OCI-LY7 (cell line): ENCODE results near the gene TOR1A. TPM values are rescaled to one million over a fixed set of nuclear protein-coding genes. Genes with fewer than 3 reads are reported as not detected.

ENCODE experiments used
- BruUV-seq: library from RNA; stranded (reverse); fragments of 400-500 nt; replicated peaks from 2 replicates; lab custom pipeline; 2021; lab: Mats Ljungman, UMichigan
- CTCF ChIA-PET: fragments of 300-600 bp; sonication (Branson Sonifier 250); formaldehyde crosslinking; loops from one replicate; lab custom pipeline; 2022; ENCODE audit warnings: antibody characterized with exemption; ENCODE audit not compliant: unreplicated experiment; lab: Charles Lee
- POLR2A ChIA-PET: fragments of 300-600 bp; sonication (Branson Sonifier 250); formaldehyde crosslinking; loops from one replicate; lab custom pipeline; 2022; ENCODE audit warnings: antibody characterized with exemption; lab: Charles Lee
- DNase-seq: peaks from one replicate; pipeline ENCODE4 v3.0.0-alpha.2; 2015; ENCODE audit warnings: low spot score
- H2AFZ ChIP-seq: fragments of 200-600 bp; sonication (generic), shearing (Covaris generic); 2 replicates; pipeline ENCODE4 v1.6.1; 2014; ENCODE audit warnings: mild to moderate bottlenecking, antibody characterized with exemption, low read length, moderate library complexity
- H3K27ac ChIP-seq: fragments of 200-600 bp; sonication (generic); 2 replicates; pipeline ENCODE4 v1.5.1; 2014; ENCODE audit warnings: mixed run types, low read depth, mild to moderate bottlenecking, moderate library complexity, low read length, inconsistent platforms; ENCODE audit not compliant: poor library complexity, severe bottlenecking
- H3K36me3 ChIP-seq: fragments of 200-600 bp; sonication (generic); 2 replicates; pipeline ENCODE4 v1.6.1; 2014; ENCODE audit warnings: mild to moderate bottlenecking, antibody characterized with exemption, low read length, moderate library complexity, mixed read lengths; ENCODE audit not compliant: insufficient read depth
- H3K4me1 ChIP-seq: fragments of 200-600 bp; sonication (generic); 2 replicates; pipeline ENCODE4 v1.5.1; 2014; ENCODE audit warnings: mild to moderate bottlenecking, low read length; ENCODE audit not compliant: insufficient read depth, poor library complexity, severe bottlenecking
- H3K4me2 ChIP-seq: fragments of 200-600 bp; sonication (generic); 2 replicates; pipeline ENCODE4 v1.6.1; 2014; ENCODE audit warnings: mild to moderate bottlenecking, low read length
- H3K4me3 ChIP-seq: fragments of 200-600 bp; sonication (generic); 2 replicates; pipeline ENCODE4 v1.5.1; 2014; ENCODE audit warnings: mild to moderate bottlenecking, low read depth, low read length; ENCODE audit not compliant: poor library complexity, severe bottlenecking
- H3K79me2 ChIP-seq: fragments of 200-600 bp; sonication (generic); 2 replicates; pipeline ENCODE4 v1.6.1; 2016; ENCODE audit warnings: low read depth, mild to moderate bottlenecking, low read length, moderate library complexity, mixed read lengths; ENCODE audit not compliant: insufficient read depth
- H3K9me2 ChIP-seq: fragments of 200-600 bp; sonication (generic); 2 replicates; pipeline ENCODE4 v1.6.1; 2016; ENCODE audit warnings: mild to moderate bottlenecking, low read length, mixed read lengths; ENCODE audit not compliant: insufficient read depth
- H3K9me3 ChIP-seq: fragments of 200-600 bp; sonication (generic); 2 replicates; pipeline ENCODE4 v1.6.1; 2014; ENCODE audit warnings: mild to moderate bottlenecking, mixed run types, low read length, mixed read lengths
- H4K20me1 ChIP-seq: fragments of 200-600 bp; sonication (generic); 2 replicates; pipeline ENCODE4 v1.6.1; 2014; ENCODE audit warnings: mild to moderate bottlenecking, antibody characterized with exemption, low read length, moderate library complexity, mixed read lengths; ENCODE audit not compliant: insufficient read depth
- EZH2phosphoT487 ChIP-seq: fragments of 200-600 bp; sonication (generic); IDR thresholded peaks from 2 replicates; pipeline ENCODE4 v1.6.1; 2018; ENCODE audit warnings: low read depth, borderline replicate concordance, mild to moderate bottlenecking, mixed run types, antibody characterized with exemption, low read length, moderate library complexity, mixed read lengths
- intact Hi-C: fragments of 100-400 bp; cut with micrococcal nuclease; formaldehyde crosslinking; loops from one replicate; pipeline ENCODE4 v1.10.0; 2022; ENCODE audit not compliant: unreplicated experiment
- total RNA-seq, 2 experiments: library from RNA; depleted of rRNA in 1 of 2; stranded (reverse); fragments of >200 nt in 1 of 2; shearing (Covaris generic) in 1 of 2; gene quantifications; 2 replicates each; pipeline ENCODE4 v1.2.3, GENCODE V29; 2014 to 2022
- TF ChIP-seq, protein P1 (sequence below): fragments of 200-600 bp; sonication (generic); conservative IDR thresholded peaks from 2 replicates; pipeline ENCODE4 v1.5.1; 2014; ENCODE audit warnings: mild to moderate bottlenecking, antibody characterized with exemption, low read length, moderate library complexity, mixed read lengths

Gene TOR1A
- total RNA-seq, 2 experiments from 2014 or later = 32.7 to 37.0 TPM

GRCh38 chr9:129838707-129839259, 14.8 kb upstream of the TOR1A start:
- ChIA-PET POLR2A (no interaction called here), CTCF (no interaction called here)
- Histone ChIP-seq H3K27ac (peak overlapping the region; percentile 62), H3K9me3 (no peaks in the 10 kb centered on the region), H3K79me2 (peaks cover 22% of the 10 kb centered on the region), H3K36me3 (no peaks in the 10 kb centered on the region), H3K9me2 (no peaks in the 10 kb centered on the region), H4K20me1 (peaks cover 5% of the 10 kb centered on the region; the same call in 1 of the 2 replicates), H2AFZ (no peak overlapping the region), H3K4me2 (peak overlapping the region; percentile 58), H3K4me3 (no peak overlapping the region), H3K4me1 (peaks cover 43% of the 10 kb centered on the region)
- TF ChIP-seq, protein P1, sequence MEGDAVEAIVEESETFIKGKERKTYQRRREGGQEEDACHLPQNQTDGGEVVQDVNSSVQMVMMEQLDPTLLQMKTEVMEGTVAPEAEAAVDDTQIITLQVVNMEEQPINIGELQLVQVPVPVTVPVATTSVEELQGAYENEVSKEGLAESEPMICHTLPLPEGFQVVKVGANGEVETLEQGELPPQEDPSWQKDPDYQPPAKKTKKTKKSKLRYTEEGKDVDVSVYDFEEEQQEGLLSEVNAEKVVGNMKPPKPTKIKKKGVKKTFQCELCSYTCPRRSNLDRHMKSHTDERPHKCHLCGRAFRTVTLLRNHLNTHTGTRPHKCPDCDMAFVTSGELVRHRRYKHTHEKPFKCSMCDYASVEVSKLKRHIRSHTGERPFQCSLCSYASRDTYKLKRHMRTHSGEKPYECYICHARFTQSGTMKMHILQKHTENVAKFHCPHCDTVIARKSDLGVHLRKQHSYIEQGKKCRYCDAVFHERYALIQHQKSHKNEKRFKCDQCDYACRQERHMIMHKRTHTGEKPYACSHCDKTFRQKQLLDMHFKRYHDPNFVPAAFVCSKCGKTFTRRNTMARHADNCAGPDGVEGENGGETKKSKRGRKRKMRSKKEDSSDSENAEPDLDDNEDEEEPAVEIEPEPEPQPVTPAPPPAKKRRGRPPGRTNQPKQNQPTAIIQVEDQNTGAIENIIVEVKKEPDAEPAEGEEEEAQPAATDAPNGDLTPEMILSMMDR = no peak
- no peak for TF ChIP-seq EZH2phosphoT487
- intact Hi-C loops = no loop called here
- no TSS peak for BruUV-seq
- no peak for DNase-seq

DNA sequence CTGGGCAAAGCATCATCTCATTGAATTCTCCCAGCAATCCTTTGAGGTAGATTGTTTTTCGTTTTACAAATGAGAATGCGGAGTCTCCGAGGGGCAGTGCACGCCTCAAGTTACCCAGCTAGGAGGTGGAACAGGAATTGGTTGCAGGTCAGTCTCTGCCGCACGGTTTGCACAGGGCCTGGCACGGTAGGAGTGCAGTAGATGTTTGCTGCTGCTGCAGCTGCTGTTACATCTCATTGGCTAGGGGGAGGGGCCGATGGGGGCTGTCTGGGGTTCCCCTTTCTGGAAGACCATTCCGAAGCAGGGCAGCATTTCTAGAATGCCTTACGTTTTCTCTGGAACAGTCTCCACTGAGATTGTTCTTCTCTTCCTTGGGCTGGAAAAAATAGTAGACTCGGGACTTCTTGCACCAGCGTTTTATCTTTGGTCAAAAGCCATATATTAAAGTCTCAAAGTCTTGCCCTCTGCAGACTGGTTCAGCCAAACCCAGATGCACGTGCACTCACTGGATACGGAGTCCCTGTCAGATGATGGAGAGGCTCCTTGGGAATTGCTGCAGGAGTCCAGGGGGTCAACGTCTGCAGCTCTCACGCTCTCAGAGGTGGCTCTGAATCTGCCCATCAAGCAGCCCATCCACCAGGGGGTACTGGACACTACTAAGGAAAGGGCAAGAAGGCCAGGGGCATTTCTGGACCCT, 12.5 kb upstream of the TOR1A start:
- peaks cover 48% of the 10 kb centered on the region for H3K4me1 ChIP-seq

More for the DNA sequence above, 12.5 kb upstream of the TOR1A start:
- peak overlapping the region; percentile 49 for H3K27ac ChIP-seq
- DNase-seq = peak; percentile 75
- no peaks in the 10 kb centered on the region for H3K9me3 ChIP-seq
- TF ChIP-seq, protein P1 = no peak
- TF ChIP-seq EZH2phosphoT487 = no peak
- ChIA-PET CTCF (no interaction called here), POLR2A (no interaction called here)
- BruUV-seq = no TSS peak
- H2AFZ ChIP-seq = peak overlapping the region; percentile 22; the same call in 1 of the 2 replicates
- H3K4me3 ChIP-seq = peak overlapping the region; percentile 93
- intact Hi-C loops = no loop called here
- peaks cover 30% of the 10 kb centered on the region for H3K79me2 ChIP-seq
- no peaks in the 10 kb centered on the region for H3K9me2 ChIP-seq
- peak overlapping the region; percentile 96 for H3K4me2 ChIP-seq
- peaks cover 17% of the 10 kb centered on the region for H3K36me3 ChIP-seq
- peaks cover 7% of the 10 kb centered on the region; the same call in 1 of the 2 replicates for H4K20me1 ChIP-seq
